Peyer's patch (tissue), 4 donors: ENCODE results near the gene SLC29A2. TPM values are rescaled to one million over a fixed set of nuclear protein-coding genes. Genes with fewer than 3 reads are reported as not detected.

ENCODE experiments used
- DNase-seq, 3 donors: peaks; one replicate each; pipeline ENCODE4 v3.0.0-alpha.2; 2017 to 2019
- H3K27ac ChIP-seq, 4 donors: fragments of 200-600 bp; sonication (generic); one replicate each; pipeline ENCODE4 v1.5.1; 2016 to 2019
- H3K27me3 ChIP-seq, 2 donors: fragments of 200-600 bp; sonication (generic); one replicate each; pipeline ENCODE4 v1.5.1; 2019
- H3K36me3 ChIP-seq, 3 donors: fragments of 200-600 bp; sonication (generic); one replicate each; pipeline ENCODE4 v1.5.1; 2016 to 2019
- H3K4me1 ChIP-seq, 4 donors: fragments of 200-600 bp; sonication (generic); one replicate each; pipeline ENCODE4 v1.5.1; 2016 to 2019
- H3K4me3 ChIP-seq, 4 donors: fragments of 200-600 bp; sonication (generic); 1 replicate in 3 of 4; 2 replicates in 1 of 4; pipeline ENCODE4 v1.5.1; 2016 to 2019; ENCODE audit warnings: mild to moderate bottlenecking in 1 of 4
- H3K9me3 ChIP-seq, 4 donors: fragments of 200-600 bp; sonication (generic); one replicate each; pipeline ENCODE4 v1.5.1; 2016 to 2019; ENCODE audit warnings: mild to moderate bottlenecking in 1 of 4
- POLR2A ChIP-seq, 2 donors: fragments of 450-650 bp; IDR thresholded peaks; one replicate each; pipeline ENCODE4 v1.5.1; 2017; ENCODE audit warnings: antibody characterized with exemption in 2 of 2, mild to moderate bottlenecking in 2 of 2, moderate library complexity in 2 of 2
- total RNA-seq, 4 donors: library from RNA; depleted of rRNA; stranded (reverse); fragments of >200 nt; gene quantifications; one replicate each; pipeline ENCODE4 v1.1.0, GENCODE V29; 2016
- TF ChIP-seq, protein P1 (sequence below), 6 experiments: fragments of 450-650 bp in 4 of 6; fragments of 200-600 bp in 2 of 6; sonication (generic) in 1 of 6; IDR thresholded peaks; one replicate each; pipeline ENCODE4 v1.5.1; 2017 to 2019; ENCODE audit warnings: antibody characterized with exemption in 6 of 6, mild to moderate bottlenecking in 3 of 6, moderate library complexity in 1 of 6

SLC29A2 gene
- total RNA-seq, 4 donors from 2014 or later, result 7.4 to 21.6 (median 17.1) TPM

DNA sequence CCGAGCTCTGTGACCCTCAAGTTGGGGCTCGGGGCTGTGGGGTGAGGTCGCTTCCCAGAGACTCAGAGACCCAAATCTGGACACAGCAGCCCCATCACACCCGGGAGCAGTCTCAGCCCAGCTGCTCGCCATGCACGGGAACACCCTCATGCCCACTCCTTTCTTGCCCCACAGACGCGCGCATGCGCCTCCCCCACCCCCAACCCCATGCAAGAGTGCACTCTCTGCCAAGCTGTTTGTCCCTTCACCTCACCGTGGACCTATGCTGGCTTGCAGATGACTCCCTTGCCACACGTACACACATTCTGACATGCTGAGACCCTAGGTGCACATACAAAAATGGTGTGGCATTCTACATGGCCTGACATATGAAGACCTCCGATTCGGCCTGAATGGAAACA lies 54.2 kb downstream of the SLC29A2 start:
- DNase-seq, result peak in 2 of 3 donors; percentile 62 to 69
- H3K27ac ChIP-seq, result peak overlapping the region; percentile 73 to 91 (median 83)
- peak overlapping the region in 2 of 4 donors; percentile 26 to 52 for H3K4me3 ChIP-seq
- no peak for TF ChIP-seq POLR2A (IDR thresholded peaks at IDR 0.05)
- TF ChIP-seq, protein P1, sequence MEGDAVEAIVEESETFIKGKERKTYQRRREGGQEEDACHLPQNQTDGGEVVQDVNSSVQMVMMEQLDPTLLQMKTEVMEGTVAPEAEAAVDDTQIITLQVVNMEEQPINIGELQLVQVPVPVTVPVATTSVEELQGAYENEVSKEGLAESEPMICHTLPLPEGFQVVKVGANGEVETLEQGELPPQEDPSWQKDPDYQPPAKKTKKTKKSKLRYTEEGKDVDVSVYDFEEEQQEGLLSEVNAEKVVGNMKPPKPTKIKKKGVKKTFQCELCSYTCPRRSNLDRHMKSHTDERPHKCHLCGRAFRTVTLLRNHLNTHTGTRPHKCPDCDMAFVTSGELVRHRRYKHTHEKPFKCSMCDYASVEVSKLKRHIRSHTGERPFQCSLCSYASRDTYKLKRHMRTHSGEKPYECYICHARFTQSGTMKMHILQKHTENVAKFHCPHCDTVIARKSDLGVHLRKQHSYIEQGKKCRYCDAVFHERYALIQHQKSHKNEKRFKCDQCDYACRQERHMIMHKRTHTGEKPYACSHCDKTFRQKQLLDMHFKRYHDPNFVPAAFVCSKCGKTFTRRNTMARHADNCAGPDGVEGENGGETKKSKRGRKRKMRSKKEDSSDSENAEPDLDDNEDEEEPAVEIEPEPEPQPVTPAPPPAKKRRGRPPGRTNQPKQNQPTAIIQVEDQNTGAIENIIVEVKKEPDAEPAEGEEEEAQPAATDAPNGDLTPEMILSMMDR (IDR thresholded peaks at IDR 0.05), result no peak
- peaks cover 4 to 49% (median 21%) of the 10 kb centered on the region in 4 donors for H3K4me1 ChIP-seq
- no peaks in the 10 kb centered on the region for H3K27me3 ChIP-seq
- H3K36me3 ChIP-seq, result no peaks in the 10 kb centered on the region
- no peaks in the 10 kb centered on the region for H3K9me3 ChIP-seq

DNA sequence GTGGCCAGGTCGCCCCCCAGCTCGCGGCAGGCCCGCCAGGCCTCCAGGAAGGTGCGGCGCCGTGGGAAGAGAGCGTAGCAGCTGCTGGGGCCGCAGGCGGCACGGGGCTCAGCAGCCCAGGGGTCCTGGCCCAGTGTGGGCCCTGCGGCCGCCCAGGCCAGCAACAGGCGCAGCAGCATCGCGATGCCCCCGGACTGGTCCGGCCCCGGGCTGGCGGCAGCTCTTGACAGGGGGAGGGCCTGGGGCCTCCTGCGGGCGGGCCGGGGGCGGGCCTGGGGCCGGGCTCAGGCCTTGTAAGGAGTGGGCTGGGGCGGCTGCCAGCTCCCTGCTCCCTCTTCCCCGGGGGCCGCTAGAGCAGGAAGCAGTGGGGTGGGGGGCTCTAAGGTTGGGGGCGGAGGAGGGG lies 54.7 kb downstream of the SLC29A2 start, which contains the start of gene CD248:
Gene CD248 (minus strand): TSS at position 196 of the 403 bp plus-strand sequence. CDS start 17 bp downstream, at position 179.
- Histone ChIP-seq H3K4me3 (peak within 1 kb of the TSS; percentile 26 to 52 (median 34)), H3K4me1 (peaks cover 4 to 49% (median 23%) of the 10 kb centered on the region in 4 donors), H3K36me3 (no peaks in the 10 kb centered on the region), H3K9me3 (no peaks in the 10 kb centered on the region), H3K27ac (peak within 1 kb of the TSS; percentile 73 to 91 (median 83)), H3K27me3 (no peaks in the 10 kb centered on the region)
- peak in 1 of 3 donors; percentile 60 for DNase-seq
- no peak for TF ChIP-seq POLR2A (IDR thresholded peaks at IDR 0.05)
- TF ChIP-seq, protein P1 (IDR thresholded peaks at IDR 0.05), result no peak

DNA sequence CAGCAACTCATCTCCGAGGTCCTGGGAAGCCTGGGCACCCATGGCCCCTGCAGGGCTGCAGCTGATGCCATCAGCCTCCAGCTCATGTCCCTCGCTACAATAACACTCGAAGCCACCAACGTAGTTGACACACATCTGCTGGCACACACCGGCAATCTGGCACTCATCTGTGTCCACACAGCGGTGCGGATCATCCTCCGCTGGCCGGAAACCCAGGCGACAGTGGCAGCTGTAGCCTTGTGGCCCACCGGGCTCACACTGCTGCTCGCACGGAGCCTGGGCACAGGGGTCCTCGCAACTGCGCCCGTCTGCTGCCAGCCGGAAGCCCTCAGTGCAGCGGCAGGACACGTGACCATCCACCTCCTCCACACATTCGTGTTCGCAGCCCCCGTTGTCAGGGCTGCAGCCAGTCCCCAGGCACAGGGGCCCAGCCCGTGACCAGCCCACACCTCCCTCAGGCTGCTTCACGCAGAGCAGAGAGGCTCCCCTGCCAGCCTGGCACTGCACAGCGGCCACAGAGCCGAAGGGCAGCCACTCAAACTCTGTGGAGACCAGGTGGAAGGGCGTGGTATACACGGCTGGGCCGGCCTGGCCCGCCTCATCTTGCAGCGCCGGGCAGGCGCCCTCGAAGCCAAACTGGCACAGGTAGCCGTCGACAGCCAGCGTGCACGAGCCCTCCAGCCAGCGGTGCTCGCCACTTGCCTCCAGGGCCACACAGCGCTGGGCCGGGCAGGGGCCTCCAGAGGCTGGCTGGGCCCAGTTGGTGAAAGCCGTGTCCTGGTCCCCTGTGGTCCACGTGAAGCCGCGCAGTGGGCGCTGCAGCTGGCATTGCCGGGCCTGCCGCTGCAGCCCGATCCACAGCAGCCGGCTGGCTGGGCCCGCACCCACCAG lies 55.4 kb downstream of the SLC29A2 start:
- H3K27me3 ChIP-seq, result no peaks in the 10 kb centered on the region
- no peak for TF ChIP-seq POLR2A (IDR thresholded peaks at IDR 0.05)
- TF ChIP-seq, protein P1 (IDR thresholded peaks at IDR 0.05), result no peak
- DNase-seq, result no peak
- no peaks in the 10 kb centered on the region for H3K9me3 ChIP-seq
- H3K4me1 ChIP-seq, result peaks cover 4 to 53% (median 24%) of the 10 kb centered on the region in 4 donors
- no peaks in the 10 kb centered on the region for H3K36me3 ChIP-seq
- peak overlapping the region; percentile 26 to 52 (median 34) for H3K4me3 ChIP-seq
- H3K27ac ChIP-seq, result peak overlapping the region; percentile 73 to 91 (median 83)

DNA sequence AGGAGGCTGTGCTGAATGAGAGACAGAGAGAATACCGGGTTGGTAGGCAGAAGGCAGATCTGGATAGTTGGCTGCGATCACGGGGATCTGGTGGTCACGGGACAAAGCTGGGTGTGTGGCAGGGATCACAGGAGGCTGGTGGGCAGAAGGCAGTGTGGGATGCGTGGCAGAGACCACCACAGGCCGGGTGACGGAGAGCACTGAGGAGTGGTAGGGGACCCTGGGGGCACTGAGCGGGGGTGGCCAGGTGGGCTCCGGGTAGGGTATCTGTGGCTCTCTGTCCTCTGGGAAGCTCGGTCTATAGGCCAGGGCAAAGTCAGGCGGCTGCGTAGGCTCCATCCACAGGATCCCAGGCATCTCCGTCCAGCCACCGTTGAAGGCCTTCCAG lies 56.1 kb downstream of the SLC29A2 start:
- H3K27me3 ChIP-seq, result no peaks in the 10 kb centered on the region
- H3K9me3 ChIP-seq, result no peaks in the 10 kb centered on the region
- TF ChIP-seq, protein P1 (IDR thresholded peaks at IDR 0.05), result no peak
- no peak for TF ChIP-seq POLR2A (IDR thresholded peaks at IDR 0.05)
- no peak for DNase-seq
- H3K4me1 ChIP-seq, result peaks cover 4 to 53% (median 24%) of the 10 kb centered on the region in 4 donors
- H3K4me3 ChIP-seq, result peak overlapping the region in 2 of 4 donors; percentile 26 to 52
- H3K36me3 ChIP-seq, result no peaks in the 10 kb centered on the region
- H3K27ac ChIP-seq, result peak overlapping the region; percentile 73 to 91 (median 83)

DNA sequence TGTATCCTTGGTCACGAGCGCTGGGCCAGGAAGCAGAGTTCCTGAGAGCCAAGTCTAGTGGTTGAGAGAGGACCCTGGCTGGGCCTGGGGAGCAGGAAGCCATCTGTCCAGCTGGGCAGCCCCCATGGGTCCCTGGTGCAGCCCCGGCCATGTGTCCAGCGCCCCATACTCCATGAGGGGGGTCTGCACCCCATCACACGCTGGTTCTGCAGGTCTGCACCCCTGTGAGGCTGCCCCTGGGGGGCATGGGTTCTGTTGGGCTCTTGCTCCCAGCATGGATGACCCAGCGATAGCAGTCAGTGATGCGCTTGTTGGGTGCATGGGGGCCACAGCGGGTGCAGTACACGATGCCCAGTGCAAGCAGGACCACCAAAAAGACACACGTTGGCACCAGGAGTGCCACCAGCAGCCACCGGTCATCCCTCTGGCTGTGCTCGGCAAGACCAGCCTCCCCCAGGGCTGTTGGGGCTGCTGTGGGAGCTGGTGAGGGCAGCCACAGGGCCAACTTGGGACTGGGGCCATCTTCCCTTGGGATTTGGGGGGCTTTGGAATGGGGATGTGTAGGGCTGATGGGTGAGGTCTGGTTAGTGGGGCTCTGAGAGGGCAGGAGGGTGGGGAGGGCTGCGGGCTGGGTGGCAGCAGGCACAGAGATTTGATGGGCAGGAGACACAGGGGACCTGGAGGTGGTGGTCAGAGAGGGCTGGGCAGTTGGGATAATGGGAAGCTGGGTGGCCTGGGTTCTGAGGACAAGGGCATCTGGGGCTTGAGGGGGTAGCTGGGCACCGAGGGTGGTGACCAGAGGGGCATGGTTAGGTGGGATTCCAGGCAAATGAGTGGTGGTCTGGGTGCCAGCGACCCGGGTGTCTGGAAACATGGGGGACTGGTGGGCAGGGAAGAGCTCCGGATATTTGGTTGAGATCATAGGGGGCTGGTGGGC lies 56.7 kb downstream of the SLC29A2 start:
- Histone ChIP-seq H3K4me1 (peaks cover 4 to 53% (median 24%) of the 10 kb centered on the region in 4 donors), H3K9me3 (no peaks in the 10 kb centered on the region), H3K36me3 (no peaks in the 10 kb centered on the region), H3K4me3 (peak overlapping the region in 1 of 4 donors; percentile 0), H3K27ac (peak overlapping the region; percentile 6 to 96 (median 92)), H3K27me3 (no peaks in the 10 kb centered on the region)
- DNase-seq, result no peak
- TF ChIP-seq POLR2A (IDR thresholded peaks at IDR 0.05), result no peak
- TF ChIP-seq, protein P1 (IDR thresholded peaks at IDR 0.05), result no peak
